Neuronal stem cell (in vitro differentiated cells): Measurements from ENCODE around the gene BST1.

Source experiments
- DNase-seq: peaks from one replicate; pipeline ENCODE4 v3.0.0-alpha.2; 2013; ENCODE audit warnings: low spot score
- H2AFZ ChIP-seq: one replicate; pipeline ENCODE4 v1.6.1; 2013; ENCODE audit warnings: mild to moderate bottlenecking, low read length, inconsistent platforms
- H2AK5ac ChIP-seq: 2 replicates; pipeline ENCODE4 v1.6.1; 2013; ENCODE audit warnings: low read depth, mild to moderate bottlenecking, inconsistent platforms, low read length, moderate library complexity, mixed read lengths
- H2BK120ac ChIP-seq: 2 replicates; pipeline ENCODE4 v1.6.1; 2013; ENCODE audit warnings: low read depth, mild to moderate bottlenecking, inconsistent platforms, low read length, moderate library complexity, mixed read lengths
- H2BK12ac ChIP-seq: one replicate; pipeline ENCODE4 v1.6.1; 2013; ENCODE audit warnings: low read length, inconsistent platforms
- H2BK15ac ChIP-seq: 2 replicates; pipeline ENCODE4 v1.6.1; 2013; ENCODE audit warnings: mild to moderate bottlenecking, low read length, inconsistent platforms, mixed read lengths
- H2BK5ac ChIP-seq: one replicate; pipeline ENCODE4 v1.6.1; 2013; ENCODE audit warnings: inconsistent platforms, mild to moderate bottlenecking, low read length, moderate library complexity
- H3K14ac ChIP-seq: one replicate; pipeline ENCODE4 v1.6.1; 2013; ENCODE audit warnings: low read length, inconsistent platforms
- H3K18ac ChIP-seq: 2 replicates; pipeline ENCODE4 v1.6.1; 2013; ENCODE audit warnings: low read length, inconsistent platforms
- H3K23ac ChIP-seq: 2 replicates; pipeline ENCODE4 v1.6.1; 2013; ENCODE audit warnings: low read depth, mild to moderate bottlenecking, mixed read lengths, low read length, inconsistent platforms; ENCODE audit not compliant: poor library complexity
- H3K27ac ChIP-seq: replicated peaks from 3 replicates; pipeline ENCODE4 v1.5.1; 2013; ENCODE audit warnings: low read length, inconsistent platforms
- H3K27me3 ChIP-seq, 3 experiments: 2 replicates each; pipeline ENCODE4 v1.6.1; 2013; ENCODE audit warnings: low read length in 3 of 3, mild to moderate bottlenecking in 2 of 3, inconsistent platforms in 1 of 3, low read depth in 1 of 3, mixed read lengths in 1 of 3, moderate library complexity in 1 of 3; ENCODE audit not compliant: control insufficient read depth in 3 of 3, insufficient read depth in 3 of 3
- H3K36me3 ChIP-seq, 2 donors: replicated peaks in 1 of 2; 2 replicates each; pipeline ENCODE4 v1.6.1; 2013; ENCODE audit warnings: low read length in 2 of 2; ENCODE audit not compliant: control insufficient read depth in 2 of 2, insufficient read depth in 2 of 2
- H3K4ac ChIP-seq: 2 replicates; pipeline ENCODE4 v1.6.1; 2013; ENCODE audit warnings: inconsistent platforms, mild to moderate bottlenecking, low read length, moderate library complexity
- H3K4me1 ChIP-seq, 2 donors: 1 replicate in 1 of 2; 2 replicates in 1 of 2; pipeline ENCODE4 v1.6.1; 2013; ENCODE audit warnings: low read length in 2 of 2, low read depth in 1 of 2; ENCODE audit not compliant: control insufficient read depth in 2 of 2, insufficient read depth in 1 of 2
- H3K4me2 ChIP-seq: one replicate; pipeline ENCODE4 v1.6.1; 2013; ENCODE audit warnings: mild to moderate bottlenecking, low read length, inconsistent platforms; ENCODE audit not compliant: insufficient read depth, poor library complexity, severe bottlenecking
- H3K4me3 ChIP-seq, 2 donors: 2 replicates each; pipeline ENCODE4 v1.5.1; 2013; ENCODE audit warnings: low read length in 2 of 2, mild to moderate bottlenecking in 2 of 2, inconsistent platforms in 1 of 2, moderate library complexity in 1 of 2
- H3K79me1 ChIP-seq: one replicate; pipeline ENCODE4 v1.6.1; 2013; ENCODE audit warnings: low read depth, mild to moderate bottlenecking, inconsistent platforms, low read length, moderate library complexity
- H3K9ac ChIP-seq: one replicate; pipeline ENCODE4 v1.6.1; 2013; ENCODE audit warnings: mild to moderate bottlenecking, low read depth, low read length, inconsistent platforms; ENCODE audit not compliant: poor library complexity
- H3K9me3 ChIP-seq, 2 donors: replicated peaks in 1 of 2; 2 replicates each; pipeline versions ENCODE3 to v1.6.1; 2013; ENCODE audit warnings: low read length in 2 of 2, mild to moderate bottlenecking in 2 of 2, inconsistent platforms in 1 of 2, low read depth in 1 of 2, mixed read lengths in 1 of 2, moderate library complexity in 1 of 2; ENCODE audit not compliant: control insufficient read depth in 2 of 2, insufficient read depth in 1 of 2
- H4K8ac ChIP-seq: one replicate; pipeline ENCODE4 v1.6.1; 2013; ENCODE audit warnings: low read depth, mild to moderate bottlenecking, inconsistent platforms, low read length, moderate library complexity
- H4K91ac ChIP-seq: one replicate; pipeline ENCODE4 v1.6.1; 2013; ENCODE audit warnings: low read length, low read depth, mild to moderate bottlenecking, inconsistent platforms; ENCODE audit not compliant: poor library complexity
- WGBS, 2 donors: extraction: QIAGEN DNeasy Blood & Tissue Kit; methylation state at CpG; one replicate each; pipeline ENCODE4 v1.1.7; 2013; ENCODE audit warnings: missing lambda C conversion rate in 2 of 2, mixed read lengths in 1 of 2; ENCODE audit not compliant: insufficient read length in 2 of 2, insufficient replicate concordance in 1 of 2; ENCODE audit errors: extremely low coverage in 2 of 2; 5-methylcytosine and 5-hydroxymethylcytosine counted together

BST1 gene

DNA sequence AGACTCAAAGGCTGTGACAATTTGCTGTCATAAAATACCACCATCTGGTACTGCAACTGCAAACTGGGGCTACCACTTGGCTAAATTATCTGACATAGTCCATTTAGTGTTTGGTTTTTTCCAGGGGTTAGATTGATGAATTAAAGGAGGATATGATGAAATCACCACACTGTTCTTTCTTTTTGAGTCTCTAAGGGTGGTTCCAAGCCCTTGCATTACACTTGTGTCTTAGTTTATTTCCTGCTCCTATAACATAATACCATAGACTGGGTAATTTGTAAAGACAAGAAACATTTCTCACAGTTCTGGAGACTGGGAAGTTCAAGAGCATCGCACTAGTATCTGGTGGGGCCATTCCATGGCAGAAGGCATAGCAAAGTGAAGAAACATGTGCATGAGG lies 43.2 kb downstream of the BST1 start:
- no peak overlapping the region for H3K14ac ChIP-seq
- H3K36me3 ChIP-seq = no peaks in the 10 kb centered on the region
- H3K27ac ChIP-seq = no peak overlapping the region
- peaks cover 0 to 5% (median 0%) of the 10 kb centered on the region in 3 experiments for H3K27me3 ChIP-seq
- no peak overlapping the region for H3K4ac ChIP-seq
- no peak overlapping the region for H2AFZ ChIP-seq
- no peak overlapping the region for H2BK15ac ChIP-seq
- H3K18ac ChIP-seq = no peak overlapping the region
- no peak overlapping the region for H2AK5ac ChIP-seq
- no peak for DNase-seq
- WGBS, 2 donors = no CpG with 5 or more reads among the region's 1 CpG
- H4K8ac ChIP-seq = no peak overlapping the region
- peaks cover 0 to 3% of the 10 kb centered on the region in 2 donors for H3K9me3 ChIP-seq
- H3K9ac ChIP-seq = no peak overlapping the region
- no peak overlapping the region for H2BK120ac ChIP-seq
- no peak overlapping the region for H2BK5ac ChIP-seq
- H2BK12ac ChIP-seq = no peak overlapping the region
- H3K4me1 ChIP-seq = no peaks in the 10 kb centered on the region
- H4K91ac ChIP-seq = no peak overlapping the region
- H3K4me3 ChIP-seq = no peak overlapping the region
- H3K79me1 ChIP-seq = no peaks in the 10 kb centered on the region
- no peak overlapping the region for H3K23ac ChIP-seq
- H3K4me2 ChIP-seq = no peak overlapping the region

DNA sequence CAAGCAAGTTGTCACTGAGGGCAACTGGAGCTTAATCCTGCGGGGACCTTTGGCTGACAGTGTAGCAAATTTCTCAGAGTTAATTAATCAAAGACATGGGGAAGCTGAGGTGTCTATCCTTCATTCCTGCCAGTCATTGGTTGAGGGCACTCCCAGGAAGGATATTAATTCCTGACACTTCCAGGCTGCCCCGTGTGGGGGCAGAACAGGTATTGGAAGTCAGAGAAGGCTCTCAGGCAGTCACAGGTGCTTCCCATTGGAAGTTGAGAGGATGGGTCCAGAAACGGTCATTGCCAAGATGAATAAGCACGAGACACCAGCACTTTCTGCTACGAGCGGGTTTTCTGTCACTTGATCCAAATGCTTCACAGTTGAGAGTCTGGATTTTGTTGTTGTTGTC lies 46.1 kb downstream of the BST1 start:
- H3K4me3 ChIP-seq = no peak overlapping the region
- H2BK15ac ChIP-seq = no peak overlapping the region
- no peak overlapping the region for H2BK120ac ChIP-seq
- no peak overlapping the region for H2BK5ac ChIP-seq
- no peaks in the 10 kb centered on the region for H3K9me3 ChIP-seq
- no peak overlapping the region for H2BK12ac ChIP-seq
- DNase-seq = no peak
- H4K8ac ChIP-seq = no peak overlapping the region
- H3K14ac ChIP-seq = no peak overlapping the region
- no peaks in the 10 kb centered on the region for H3K79me1 ChIP-seq
- H3K27ac ChIP-seq = no peak overlapping the region
- no peak overlapping the region for H3K23ac ChIP-seq
- no peak overlapping the region for H3K18ac ChIP-seq
- no peak overlapping the region for H3K4me2 ChIP-seq
- H3K27me3 ChIP-seq = peaks cover 0 to 5% (median 0%) of the 10 kb centered on the region in 3 experiments
- WGBS, 2 donors = no CpG with 5 or more reads among the region's 6 CpGs
- no peak overlapping the region for H3K4ac ChIP-seq
- no peaks in the 10 kb centered on the region for H3K4me1 ChIP-seq
- H3K9ac ChIP-seq = no peak overlapping the region
- no peak overlapping the region for H4K91ac ChIP-seq
- H2AK5ac ChIP-seq = no peak overlapping the region
- H3K36me3 ChIP-seq = no peaks in the 10 kb centered on the region
- H2AFZ ChIP-seq = no peak overlapping the region

DNA sequence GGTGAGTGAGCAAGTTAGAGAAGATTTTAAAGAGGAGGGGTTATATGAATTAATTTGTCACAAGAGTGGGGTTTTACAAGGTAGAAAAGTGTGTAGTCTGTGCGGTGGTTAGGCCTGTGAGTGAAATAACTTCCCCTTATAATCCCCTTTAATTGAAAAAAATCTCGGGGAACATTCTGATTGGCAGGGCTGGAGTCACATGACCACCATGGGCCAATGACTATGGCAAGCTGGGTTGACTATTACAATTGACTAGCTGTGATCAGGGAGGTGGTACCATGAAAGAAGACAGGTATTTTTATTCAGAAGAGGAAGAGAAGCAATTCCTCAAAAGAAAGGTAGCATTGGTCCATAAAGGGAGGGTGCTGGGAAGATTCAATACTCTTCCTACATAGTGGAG lies 48.3 kb downstream of the BST1 start:
- H3K36me3 ChIP-seq = no peaks in the 10 kb centered on the region
- H3K18ac ChIP-seq = no peak overlapping the region
- no peak overlapping the region for H2BK15ac ChIP-seq

DNA sequence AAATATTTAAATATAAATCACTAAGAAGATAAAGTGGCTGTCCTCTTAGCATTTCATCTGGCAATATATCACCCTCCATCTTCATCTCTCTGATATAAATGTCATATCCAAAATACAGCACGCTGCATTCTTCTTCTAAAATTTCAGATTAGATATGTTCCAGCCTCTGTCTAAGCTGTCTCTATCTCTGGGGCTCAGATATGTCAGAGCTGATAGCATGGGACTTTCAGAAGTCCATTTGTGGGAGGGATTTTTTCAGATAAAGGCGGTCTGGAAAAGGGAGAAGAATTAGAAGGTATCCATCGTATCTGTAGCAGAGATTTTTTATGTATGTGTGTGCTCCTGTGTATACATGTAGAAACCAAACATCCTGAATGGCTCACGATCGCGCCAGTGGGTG lies 50.2 kb downstream of the BST1 start:
- no peak overlapping the region for H3K23ac ChIP-seq
- no peak overlapping the region for H4K8ac ChIP-seq

More for the DNA sequence above, 48.3 kb downstream of the BST1 start:
- H2BK5ac ChIP-seq = no peak overlapping the region
- H3K4ac ChIP-seq = no peak overlapping the region
- H3K79me1 ChIP-seq = no peaks in the 10 kb centered on the region
- no peak overlapping the region for H4K91ac ChIP-seq
- H3K27ac ChIP-seq = no peak overlapping the region
- H2BK120ac ChIP-seq = no peak overlapping the region
- H3K27me3 ChIP-seq = peaks cover 0 to 7% (median 0%) of the 10 kb centered on the region in 3 experiments
- no peak for DNase-seq
- no peak overlapping the region for H2AFZ ChIP-seq
- H3K23ac ChIP-seq = no peak overlapping the region
- H3K9me3 ChIP-seq = no peaks in the 10 kb centered on the region
- no peak overlapping the region for H2AK5ac ChIP-seq
- no peaks in the 10 kb centered on the region for H3K4me1 ChIP-seq
- no peak overlapping the region for H3K14ac ChIP-seq
- H3K9ac ChIP-seq = no peak overlapping the region
- no peak overlapping the region for H3K4me2 ChIP-seq
- no peak overlapping the region for H2BK12ac ChIP-seq
- H3K4me3 ChIP-seq = no peak overlapping the region
- no CpG with 5 or more reads among the region's 2 CpGs for WGBS, 2 donors
- H4K8ac ChIP-seq = no peak overlapping the region

More for the DNA sequence above, 50.2 kb downstream of the BST1 start:
- Histone ChIP-seq H2BK12ac (no peak overlapping the region), H2AFZ (no peak overlapping the region), H3K9ac (no peak overlapping the region), H3K4me2 (no peak overlapping the region), H3K4me1 (no peaks in the 10 kb centered on the region), H3K27me3 (peaks cover 0 to 8% (median 0%) of the 10 kb centered on the region in 3 experiments), H2AK5ac (no peak overlapping the region), H3K4me3 (no peak overlapping the region), H3K27ac (no peak overlapping the region), H3K36me3 (no peaks in the 10 kb centered on the region), H4K91ac (no peak overlapping the region), H2BK5ac (no peak overlapping the region), H3K18ac (no peak overlapping the region), H3K79me1 (no peaks in the 10 kb centered on the region), H3K9me3 (no peaks in the 10 kb centered on the region), H2BK15ac (no peak overlapping the region), H3K14ac (no peak overlapping the region), H2BK120ac (no peak overlapping the region), H3K4ac (no peak overlapping the region)
- DNase-seq = no peak
- no CpG with 5 or more reads among the region's 6 CpGs for WGBS, 2 donors
